WTC11 (cell line): Measurements from ENCODE around the gene DNAJC2.

Experiments
- JAZF1 ChIP-seq: fragments of 250-450 bp; sonication (Bioruptor Pico); IDR thresholded peaks from 2 replicates; pipeline ENCODE4 v1.9.0; 2021; ENCODE audit warnings: moderate library complexity, mild to moderate bottlenecking, inconsistent platforms
- NR3C1 ChIP-seq: sonication (generic); formaldehyde crosslinking; conservative IDR thresholded peaks from 2 replicates; pipeline ENCODE4 v1.8.1; 2023; ENCODE audit warnings: low read depth, mild to moderate bottlenecking, missing genetic modification reagents
- TF ChIP-seq, protein P1 (sequence below): sonication (generic); formaldehyde crosslinking; IDR thresholded peaks from 2 replicates; pipeline ENCODE4 v1.8.1; 2022; ENCODE audit warnings: low read depth, missing genetic modification reagents, borderline replicate concordance

DNA sequence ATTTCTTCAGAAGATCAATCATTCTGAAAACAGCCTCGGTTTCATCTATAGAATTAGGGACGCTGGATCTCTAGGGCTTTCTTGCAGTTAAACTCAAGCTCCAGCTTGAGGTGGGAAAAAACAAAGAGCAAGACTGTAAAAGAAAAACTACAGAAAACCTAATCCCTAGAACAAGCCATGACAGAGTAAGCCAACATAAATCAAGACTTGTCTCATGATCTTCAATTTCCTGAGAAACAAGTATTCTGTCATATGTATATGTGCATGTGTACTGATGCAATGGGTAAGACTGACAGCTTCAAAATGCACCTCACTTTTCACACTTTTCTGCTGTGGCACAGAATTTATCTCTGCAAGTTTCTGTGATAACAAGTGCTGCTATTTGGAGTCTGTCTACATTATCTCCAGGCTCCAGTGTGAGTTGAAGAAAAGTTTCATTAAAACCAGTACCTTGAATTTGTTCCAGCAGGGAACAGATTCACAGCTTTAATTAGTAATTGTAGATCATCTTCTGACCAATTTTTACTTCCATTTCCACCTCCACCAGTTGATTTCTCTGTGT lies 28.1 kb downstream of the DNAJC2 start:
- TF ChIP-seq NR3C1 (CRISPR knock-in tag) (no peak), JAZF1 (CRISPR knock-in tag) (no peak)
- TF ChIP-seq, protein P1, sequence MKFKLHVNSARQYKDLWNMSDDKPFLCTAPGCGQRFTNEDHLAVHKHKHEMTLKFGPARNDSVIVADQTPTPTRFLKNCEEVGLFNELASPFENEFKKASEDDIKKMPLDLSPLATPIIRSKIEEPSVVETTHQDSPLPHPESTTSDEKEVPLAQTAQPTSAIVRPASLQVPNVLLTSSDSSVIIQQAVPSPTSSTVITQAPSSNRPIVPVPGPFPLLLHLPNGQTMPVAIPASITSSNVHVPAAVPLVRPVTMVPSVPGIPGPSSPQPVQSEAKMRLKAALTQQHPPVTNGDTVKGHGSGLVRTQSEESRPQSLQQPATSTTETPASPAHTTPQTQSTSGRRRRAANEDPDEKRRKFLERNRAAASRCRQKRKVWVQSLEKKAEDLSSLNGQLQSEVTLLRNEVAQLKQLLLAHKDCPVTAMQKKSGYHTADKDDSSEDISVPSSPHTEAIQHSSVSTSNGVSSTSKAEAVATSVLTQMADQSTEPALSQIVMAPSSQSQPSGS (CRISPR knock-in tag) = no peak
